ENCODE results near the gene VPS37B. TPM values are rescaled to one million over a fixed set of nuclear protein-coding genes. Genes with fewer than 3 reads are reported as not detected.

The VPS37B gene
- total and polyA plus RNA-seq, 2 donors (not counting 1 experiment from before 2014, with no cell fraction given), result 66.7 to 88.1 TPM

GRCh38 chr12:122939125-122939524 is 43.2 kb upstream of the VPS37B start:
- TF ChIP-seq EZH2 (IDR thresholded peaks at IDR 0.05; ENCODE audit: borderline replicate concordance, insufficient read depth, low read depth, low read length, poor library complexity, severe bottlenecking), result no peak
- TF ChIP-seq, protein P1, sequence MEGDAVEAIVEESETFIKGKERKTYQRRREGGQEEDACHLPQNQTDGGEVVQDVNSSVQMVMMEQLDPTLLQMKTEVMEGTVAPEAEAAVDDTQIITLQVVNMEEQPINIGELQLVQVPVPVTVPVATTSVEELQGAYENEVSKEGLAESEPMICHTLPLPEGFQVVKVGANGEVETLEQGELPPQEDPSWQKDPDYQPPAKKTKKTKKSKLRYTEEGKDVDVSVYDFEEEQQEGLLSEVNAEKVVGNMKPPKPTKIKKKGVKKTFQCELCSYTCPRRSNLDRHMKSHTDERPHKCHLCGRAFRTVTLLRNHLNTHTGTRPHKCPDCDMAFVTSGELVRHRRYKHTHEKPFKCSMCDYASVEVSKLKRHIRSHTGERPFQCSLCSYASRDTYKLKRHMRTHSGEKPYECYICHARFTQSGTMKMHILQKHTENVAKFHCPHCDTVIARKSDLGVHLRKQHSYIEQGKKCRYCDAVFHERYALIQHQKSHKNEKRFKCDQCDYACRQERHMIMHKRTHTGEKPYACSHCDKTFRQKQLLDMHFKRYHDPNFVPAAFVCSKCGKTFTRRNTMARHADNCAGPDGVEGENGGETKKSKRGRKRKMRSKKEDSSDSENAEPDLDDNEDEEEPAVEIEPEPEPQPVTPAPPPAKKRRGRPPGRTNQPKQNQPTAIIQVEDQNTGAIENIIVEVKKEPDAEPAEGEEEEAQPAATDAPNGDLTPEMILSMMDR (IDR thresholded peaks at IDR 0.05), result no peak
- Histone ChIP-seq H3K4me1 (ENCODE audit: control insufficient read depth in 2 of 2, insufficient read depth in 2 of 2, low read length in 2 of 2) (peaks cover 16 to 27% of the 10 kb centered on the region in 2 donors), H3K36me3 (replicated peaks in 1 of 2; ENCODE audit: control extremely low read depth in 1 of 2, control insufficient read depth in 1 of 2, extremely low read depth in 1 of 2, insufficient read depth in 2 of 2, low read length in 1 of 2) (no peaks in the 10 kb centered on the region), H3K9ac (ENCODE audit: low read length) (no peak overlapping the region), H3K4me3 (ENCODE audit: control extremely low read depth in 1 of 5, extremely low read depth in 1 of 5, insufficient read depth in 1 of 5, low read depth in 2 of 5, low read length in 4 of 5) (no peak overlapping the region), H4K20me1 (ENCODE audit: control insufficient read depth, insufficient read depth, low read length, poor library complexity, severe bottlenecking) (no peaks in the 10 kb centered on the region), H3K79me2 (ENCODE audit: control insufficient read depth, insufficient read depth, low read length) (no peaks in the 10 kb centered on the region), H3K27ac (ENCODE audit: low read length in 2 of 2) (no peak overlapping the region), H2AFZ (ENCODE audit: insufficient read depth, low read depth, low read length, poor library complexity, severe bottlenecking) (no peak overlapping the region), H3K4me2 (replicated peaks; ENCODE audit: low read depth, low read length, poor library complexity, severe bottlenecking) (no peak overlapping the region), H3K9me3 (ENCODE audit: control extremely low read depth in 1 of 3, control insufficient read depth in 2 of 3, insufficient read depth in 1 of 3, low read length in 2 of 3) (peaks cover 0 to 5% (median 0%) of the 10 kb centered on the region in 3 donors), H3K27me3 (replicated peaks in 1 of 4; ENCODE audit: control extremely low read depth in 1 of 4, control insufficient read depth in 3 of 4, insufficient read depth in 4 of 4, low read length in 3 of 4) (no peaks in the 10 kb centered on the region)
- intact Hi-C loops (cut with micrococcal nuclease), result no loop called here
- POLR2A ChIA-PET, result no interaction called here
- DNase-seq (no peak), ATAC-seq (ENCODE audit: low read depth) (no peak)
- CTCF ChIA-PET, result interaction anchor here (2.5 kb wide), 1 partner anchor 79 kb away, joined by 6 read pairs; no protein-coding TSS in a partner anchor
- peaks cover 20% of the 10 kb centered on the region for H3K4me1 Mint-ChIP-seq
- no peak overlapping the region for H3K4me3 Mint-ChIP-seq
- H3K27me3 Mint-ChIP-seq, result no peaks in the 10 kb centered on the region
- no peaks in the 10 kb centered on the region for H3K9me3 Mint-ChIP-seq (ENCODE audit: insufficient read depth)
- 86% methylated on average over 4 of the region's 4 CpGs for WGBS (ENCODE audit: insufficient coverage)
- no peak overlapping the region for H3K27ac Mint-ChIP-seq

- H3K27ac ChIP-seq (ENCODE audit: low read length in 2 of 2), result no peak overlapping the region
- H3K4me1 ChIP-seq (ENCODE audit: control insufficient read depth in 2 of 2, insufficient read depth in 2 of 2, low read length in 2 of 2), result peaks cover 10 to 20% of the 10 kb centered on the region in 2 donors
- POLR2A ChIA-PET, result no interaction called here
- ATAC-seq (ENCODE audit: low read depth), result no peak
- no peaks in the 10 kb centered on the region for H4K20me1 ChIP-seq (ENCODE audit: control insufficient read depth, insufficient read depth, low read length, poor library complexity, severe bottlenecking)
- WGBS (ENCODE audit: insufficient coverage), result 100% methylated on average over 1 of the region's 3 CpGs
- H3K79me2 ChIP-seq (ENCODE audit: control insufficient read depth, insufficient read depth, low read length), result no peaks in the 10 kb centered on the region
- Mint-ChIP-seq H3K27me3 (no peaks in the 10 kb centered on the region), H3K27ac (no peak overlapping the region), H3K9me3 (ENCODE audit: insufficient read depth) (no peaks in the 10 kb centered on the region), H3K4me3 (no peak overlapping the region), H3K4me1 (peaks cover 12% of the 10 kb centered on the region)
- TF ChIP-seq EZH2 (IDR thresholded peaks at IDR 0.05; ENCODE audit: borderline replicate concordance, insufficient read depth, low read depth, low read length, poor library complexity, severe bottlenecking), result no peak
- TF ChIP-seq, protein P1 (IDR thresholded peaks at IDR 0.05), result no peak
- no peak overlapping the region for H3K9ac ChIP-seq (ENCODE audit: low read length)
- no peak overlapping the region for H3K4me2 ChIP-seq (replicated peaks; ENCODE audit: low read depth, low read length, poor library complexity, severe bottlenecking)
- H3K9me3 ChIP-seq (ENCODE audit: control extremely low read depth in 1 of 3, control insufficient read depth in 2 of 3, insufficient read depth in 1 of 3, low read length in 2 of 3), result peaks cover 0 to 5% (median 0%) of the 10 kb centered on the region in 3 donors
- DNase-seq, result no peak
- H3K27me3 ChIP-seq (replicated peaks in 1 of 4; ENCODE audit: control extremely low read depth in 1 of 4, control insufficient read depth in 3 of 4, insufficient read depth in 4 of 4, low read length in 3 of 4), result no peaks in the 10 kb centered on the region
- CTCF ChIA-PET, result interaction anchor here (0.6 to 2.5 kb wide), 2 partner anchors 77 to 1127 kb away, joined by 3 to 6 read pairs; no protein-coding TSS in a partner anchor
- no peaks in the 10 kb centered on the region for H3K36me3 ChIP-seq (replicated peaks in 1 of 2; ENCODE audit: control extremely low read depth in 1 of 2, control insufficient read depth in 1 of 2, extremely low read depth in 1 of 2, insufficient read depth in 2 of 2, low read length in 1 of 2)
- intact Hi-C loops (cut with micrococcal nuclease), result no loop called here
- no peak overlapping the region for H2AFZ ChIP-seq (ENCODE audit: insufficient read depth, low read depth, low read length, poor library complexity, severe bottlenecking)
- H3K4me3 ChIP-seq (ENCODE audit: control extremely low read depth in 1 of 5, extremely low read depth in 1 of 5, insufficient read depth in 1 of 5, low read depth in 2 of 5, low read length in 4 of 5), result no peak overlapping the region
Observed at GRCh38 chr12:122937622-122938091, 41.7 kb upstream of the VPS37B start.

All from B cell (primary cell).